VCaP (cell line): ENCODE results near the gene NUP188.
"Not testable (repeated sequence)": the region's sequence is repeated elsewhere in the genome, so short reads cannot be mapped to it uniquely, and the experiment has no call there.

Experiments used
- H3K27ac ChIP-seq: fragments of 450-650 bp; 2 replicates; pipeline ENCODE4 v1.5.1; 2017
- TF ChIP-seq, protein P1 (sequence below): fragments of 450-650 bp; conservative IDR thresholded peaks from 2 replicates; pipeline ENCODE4 v1.5.1; 2017; ENCODE audit warnings: mild to moderate bottlenecking, moderate library complexity

Gene NUP188

DNA sequence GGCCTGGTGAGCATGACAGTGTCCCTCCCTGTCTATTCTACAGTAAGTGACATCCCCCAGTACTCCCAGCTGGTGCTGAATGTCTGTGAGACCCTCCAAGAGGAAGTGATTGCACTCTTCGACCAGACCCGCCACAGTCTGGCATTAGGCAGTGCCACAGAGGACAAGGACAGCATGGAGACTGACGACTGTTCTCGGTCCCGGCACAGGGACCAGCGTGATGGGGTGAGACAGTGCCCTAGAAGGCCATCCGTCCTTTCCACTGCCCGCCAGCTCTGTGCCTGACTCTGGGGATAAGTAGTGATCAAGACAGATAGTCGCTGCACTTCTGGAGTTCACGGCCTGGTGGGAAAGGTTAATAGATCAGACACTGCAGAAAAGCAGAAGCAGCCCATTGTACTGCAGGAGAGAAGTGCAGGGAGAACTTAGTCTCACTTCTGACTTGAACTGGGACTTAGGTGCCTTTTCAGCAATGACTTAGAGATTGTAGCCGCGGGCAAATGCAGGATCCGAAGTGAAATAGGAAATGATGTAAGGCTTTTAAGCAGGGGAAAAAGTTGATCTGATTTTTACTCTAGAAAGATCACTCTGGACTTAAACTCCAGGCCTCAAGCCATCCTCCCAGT, 52.2 kb downstream of the NUP188 start:
- TF ChIP-seq, protein P1, sequence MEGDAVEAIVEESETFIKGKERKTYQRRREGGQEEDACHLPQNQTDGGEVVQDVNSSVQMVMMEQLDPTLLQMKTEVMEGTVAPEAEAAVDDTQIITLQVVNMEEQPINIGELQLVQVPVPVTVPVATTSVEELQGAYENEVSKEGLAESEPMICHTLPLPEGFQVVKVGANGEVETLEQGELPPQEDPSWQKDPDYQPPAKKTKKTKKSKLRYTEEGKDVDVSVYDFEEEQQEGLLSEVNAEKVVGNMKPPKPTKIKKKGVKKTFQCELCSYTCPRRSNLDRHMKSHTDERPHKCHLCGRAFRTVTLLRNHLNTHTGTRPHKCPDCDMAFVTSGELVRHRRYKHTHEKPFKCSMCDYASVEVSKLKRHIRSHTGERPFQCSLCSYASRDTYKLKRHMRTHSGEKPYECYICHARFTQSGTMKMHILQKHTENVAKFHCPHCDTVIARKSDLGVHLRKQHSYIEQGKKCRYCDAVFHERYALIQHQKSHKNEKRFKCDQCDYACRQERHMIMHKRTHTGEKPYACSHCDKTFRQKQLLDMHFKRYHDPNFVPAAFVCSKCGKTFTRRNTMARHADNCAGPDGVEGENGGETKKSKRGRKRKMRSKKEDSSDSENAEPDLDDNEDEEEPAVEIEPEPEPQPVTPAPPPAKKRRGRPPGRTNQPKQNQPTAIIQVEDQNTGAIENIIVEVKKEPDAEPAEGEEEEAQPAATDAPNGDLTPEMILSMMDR: no peak
- no peak overlapping the region for H3K27ac ChIP-seq

DNA sequence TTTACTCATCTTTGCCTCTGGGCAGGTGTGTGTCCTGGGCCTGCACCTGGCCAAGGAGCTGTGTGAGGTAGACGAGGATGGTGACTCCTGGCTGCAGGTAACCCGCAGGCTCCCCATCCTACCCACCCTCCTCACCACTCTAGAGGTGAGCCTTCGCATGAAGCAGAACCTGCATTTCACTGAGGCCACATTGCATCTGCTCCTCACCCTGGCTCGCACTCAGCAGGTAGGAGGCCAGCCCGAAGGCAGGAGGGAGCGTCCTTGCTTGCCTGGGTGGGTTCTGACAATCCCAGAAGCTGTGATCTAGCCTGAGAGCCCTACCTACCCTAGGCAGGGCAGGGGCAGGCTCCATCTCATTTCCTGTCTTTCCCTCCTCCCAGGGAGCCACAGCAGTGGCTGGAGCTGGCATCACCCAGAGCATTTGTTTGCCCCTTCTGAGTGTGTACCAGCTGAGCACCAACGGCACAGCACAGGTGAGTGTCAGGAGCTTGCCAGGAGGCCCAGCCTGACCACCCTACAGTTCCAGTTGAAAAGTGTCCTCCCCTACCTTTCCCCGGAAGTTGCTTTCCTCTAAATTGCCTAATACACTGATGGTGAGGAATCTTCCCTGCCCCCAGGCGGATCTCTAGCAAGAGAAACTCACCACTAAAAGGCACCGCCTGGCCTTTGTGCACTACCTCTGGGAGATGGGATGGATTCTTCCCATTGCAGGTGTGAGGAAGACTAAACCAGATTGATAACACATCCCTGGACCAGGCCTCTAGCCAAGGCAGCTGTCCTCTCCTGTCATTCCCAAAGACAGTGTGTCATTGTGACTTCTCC, 54.2 kb downstream of the NUP188 start:
- no peak overlapping the region for H3K27ac ChIP-seq
- TF ChIP-seq, protein P1: no peak

DNA sequence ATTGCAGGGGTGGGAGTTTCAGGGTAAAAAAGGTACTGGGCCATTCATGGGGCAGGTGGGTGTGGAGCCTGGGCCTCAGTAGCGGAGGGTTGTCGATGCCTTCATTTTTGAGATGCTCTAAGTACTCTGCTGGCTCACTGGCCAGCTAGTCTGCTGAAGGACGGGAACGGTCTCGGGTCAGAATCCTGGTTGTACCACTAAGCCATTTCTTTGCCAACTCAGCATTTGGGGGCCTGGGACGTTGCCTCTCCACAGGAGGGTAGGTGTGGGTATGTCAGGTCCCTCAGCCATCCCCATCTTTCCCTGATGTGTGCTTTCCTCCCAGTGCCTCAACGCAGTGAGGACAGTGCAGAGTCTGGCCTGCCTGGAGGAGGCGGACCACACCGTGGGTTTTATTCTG, 55.5 kb downstream of the NUP188 start:
- H3K27ac ChIP-seq: no peak overlapping the region
- TF ChIP-seq, protein P1: no peak

DNA sequence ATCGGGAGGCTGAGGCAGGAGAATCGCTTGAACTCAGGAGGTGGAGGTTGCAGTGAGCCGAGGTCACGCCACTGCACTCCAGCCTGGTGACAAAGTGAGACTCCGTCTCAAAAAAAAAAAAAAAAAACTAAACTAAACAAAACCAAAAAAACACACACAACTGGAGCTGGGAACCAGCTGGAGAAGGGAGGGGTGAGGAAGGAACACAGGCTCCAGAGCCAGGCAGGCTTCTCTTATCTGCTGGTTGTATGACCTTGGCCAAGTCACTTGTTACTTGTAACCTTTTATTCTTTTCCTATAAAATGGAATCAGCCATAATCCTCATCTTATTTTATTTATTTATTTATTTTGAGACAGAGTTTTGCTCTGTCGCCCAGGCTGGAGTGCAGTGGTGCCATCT, 56.7 kb downstream of the NUP188 start:
- not testable (repeated sequence) for H3K27ac ChIP-seq

DNA sequence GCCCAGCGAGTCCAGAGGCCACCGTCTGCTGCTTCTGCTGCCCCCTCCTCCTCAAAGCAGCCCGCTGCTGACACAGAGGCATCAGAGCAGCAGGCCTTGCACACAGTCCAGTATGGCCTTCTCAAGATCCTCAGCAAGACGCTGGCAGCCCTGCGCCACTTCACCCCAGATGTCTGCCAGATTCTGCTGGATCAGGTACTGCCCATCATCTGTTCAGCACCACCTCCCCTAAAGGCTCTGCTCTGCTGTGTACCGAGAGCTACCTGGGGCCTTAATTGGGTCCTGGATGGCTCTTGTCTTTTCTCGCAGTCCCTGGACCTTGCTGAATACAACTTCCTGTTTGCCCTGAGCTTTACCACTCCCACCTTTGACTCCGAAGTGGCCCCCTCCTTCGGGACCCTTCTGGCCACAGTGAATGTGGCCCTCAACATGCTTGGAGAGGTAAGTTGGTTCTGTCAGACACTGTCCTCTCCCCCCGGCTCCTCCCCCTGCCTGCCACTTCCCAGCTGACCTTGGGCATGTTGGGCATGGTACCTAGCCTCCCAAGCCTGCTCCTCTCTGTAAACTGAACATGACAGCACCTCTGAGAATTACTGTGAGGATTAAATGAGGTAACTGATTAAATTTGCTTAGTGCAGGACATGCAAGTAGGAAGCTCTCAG, 58.0 kb downstream of the NUP188 start:
- peak overlapping the region; percentile 49; the same call in 1 of the 2 replicates for H3K27ac ChIP-seq
- TF ChIP-seq, protein P1: no peak

DNA sequence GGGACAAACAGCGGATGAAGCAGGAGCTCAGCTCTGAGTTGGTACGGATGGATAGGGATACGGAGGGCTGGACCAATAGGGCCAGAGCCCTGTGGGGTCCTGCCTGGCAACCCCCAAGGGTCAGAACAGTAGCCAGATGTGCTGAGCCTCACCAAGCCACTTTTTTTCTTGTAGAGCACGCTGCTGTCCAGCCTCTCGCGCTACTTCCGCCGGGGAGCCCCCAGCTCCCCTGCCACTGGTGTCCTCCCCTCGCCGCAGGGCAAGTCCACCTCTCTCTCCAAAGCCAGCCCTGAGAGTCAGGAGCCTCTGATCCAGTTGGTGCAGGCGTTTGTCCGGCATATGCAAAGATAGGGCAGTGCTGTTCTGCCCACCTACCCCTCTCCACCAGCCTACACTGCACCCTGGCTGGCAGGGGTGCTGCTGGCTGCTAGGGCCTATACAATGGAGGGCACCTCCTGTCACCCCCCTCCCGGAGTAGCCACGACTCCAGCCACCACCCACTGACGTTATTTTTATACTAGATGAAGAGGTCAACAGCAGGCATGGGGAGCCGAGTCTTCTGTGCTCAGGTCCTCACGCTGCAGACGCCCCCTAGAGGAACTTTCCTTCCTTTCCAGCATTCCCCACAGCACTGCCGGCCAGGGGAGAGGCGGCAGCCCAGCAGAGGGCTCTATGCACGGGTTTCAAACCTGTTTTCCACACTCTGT, 59.0 kb downstream of the NUP188 start:
- TF ChIP-seq, protein P1: peak; percentile 97
- H3K27ac ChIP-seq: peak overlapping the region; percentile 49

DNA sequence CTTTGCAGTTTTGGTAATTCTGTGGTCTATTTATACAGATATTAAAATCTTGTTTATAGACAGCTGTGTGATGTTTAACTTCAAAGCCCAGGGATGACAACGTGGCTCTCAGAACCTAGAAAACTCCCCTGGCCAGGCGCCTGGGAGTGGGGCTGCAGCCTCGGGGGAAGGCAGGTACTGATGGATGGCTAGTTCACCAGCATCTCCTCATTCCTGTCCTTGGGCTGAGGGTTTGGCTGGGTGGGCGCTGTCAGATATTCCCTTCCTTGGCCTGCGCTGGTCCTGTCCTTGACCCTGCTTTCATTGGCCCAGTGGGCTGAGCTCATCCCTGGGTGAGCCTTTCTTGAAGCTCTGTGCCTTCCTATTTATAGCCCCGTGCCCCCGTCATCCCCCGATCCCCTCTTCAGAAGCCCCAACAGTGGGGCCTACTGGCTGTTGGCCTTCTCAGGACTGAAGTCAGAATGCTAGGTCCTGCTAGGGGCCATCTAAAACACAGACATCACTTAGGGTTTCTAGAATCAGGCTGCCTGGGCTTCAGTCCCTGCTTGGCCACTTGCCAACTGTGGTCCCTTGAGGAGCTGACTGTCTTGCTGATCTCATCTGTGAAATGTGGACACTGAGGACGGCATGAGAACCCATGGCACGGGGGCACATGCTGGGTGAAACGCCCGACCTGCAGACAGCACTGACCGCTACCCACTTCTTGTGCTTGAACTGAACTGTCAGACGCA, 59.7 kb downstream of the NUP188 start:
- TF ChIP-seq, protein P1: peak; percentile 61
- H3K27ac ChIP-seq: peak overlapping the region; percentile 49
